Measurements from ENCODE around the gene PSAPL1.

The PSAPL1 gene

GRCh38 chr4:7434766-7435150, at the start of gene PSAPL1:
PSAPL1 (minus strand) TSS chr4:7434930; CDS start chr4:7434879, 51 bp downstream.
- no peak for DNase-seq (ENCODE audit: low spot score in 2 of 2)
- H3K36me3 Mint-ChIP-seq = no peaks in the 10 kb centered on the region
- H3K9me3 Mint-ChIP-seq = no peaks in the 10 kb centered on the region
- H3K27ac Mint-ChIP-seq = no peak within 1 kb of the TSS
- H3K4me3 Mint-ChIP-seq = no peak within 1 kb of the TSS
- H3K4me1 Mint-ChIP-seq = peaks cover 10% of the 10 kb centered on the region
- peak; percentile 55 for ATAC-seq

- H3K9me3 Mint-ChIP-seq = no peaks in the 10 kb centered on the region
- no peak for ATAC-seq
- DNase-seq (ENCODE audit: low spot score in 2 of 2) = no peak
- no peaks in the 10 kb centered on the region for H3K36me3 Mint-ChIP-seq
- H3K4me1 Mint-ChIP-seq = no peaks in the 10 kb centered on the region
- no peak overlapping the region for H3K4me3 Mint-ChIP-seq
- H3K27ac Mint-ChIP-seq = no peak overlapping the region
Measured at GRCh38 chr4:7481227-7481626, 46.5 kb upstream of the PSAPL1 start.

- ATAC-seq = no peak
- no peaks in the 10 kb centered on the region for H3K9me3 Mint-ChIP-seq
- H3K4me3 Mint-ChIP-seq = no peak overlapping the region
- no peaks in the 10 kb centered on the region for H3K4me1 Mint-ChIP-seq
- H3K27ac Mint-ChIP-seq = no peak overlapping the region
- no peaks in the 10 kb centered on the region for H3K36me3 Mint-ChIP-seq
- no peak for DNase-seq (ENCODE audit: low spot score in 2 of 2)
Measured at GRCh38 chr4:7480423-7480822, 45.7 kb upstream of the PSAPL1 start.

GRCh38 chr4:7478665-7479064, 43.9 kb upstream of the PSAPL1 start:
- no peaks in the 10 kb centered on the region for H3K4me1 Mint-ChIP-seq
- no peak overlapping the region for H3K4me3 Mint-ChIP-seq
- no peak for ATAC-seq
- no peaks in the 10 kb centered on the region for H3K9me3 Mint-ChIP-seq
- H3K36me3 Mint-ChIP-seq = no peaks in the 10 kb centered on the region
- no peak overlapping the region for H3K27ac Mint-ChIP-seq
- no peak for DNase-seq (ENCODE audit: low spot score in 2 of 2)

- H3K27ac Mint-ChIP-seq = no peak overlapping the region
- no peaks in the 10 kb centered on the region for H3K4me1 Mint-ChIP-seq
- H3K36me3 Mint-ChIP-seq = no peaks in the 10 kb centered on the region
- ATAC-seq (no peak), DNase-seq (ENCODE audit: low spot score in 2 of 2) (no peak)
- H3K9me3 Mint-ChIP-seq = no peaks in the 10 kb centered on the region
- no peak overlapping the region for H3K4me3 Mint-ChIP-seq
Measured at GRCh38 chr4:7477695-7478094, 43.0 kb upstream of the PSAPL1 start.

GRCh38 chr4:7476820-7477219, 42.1 kb upstream of the PSAPL1 start:
- Mint-ChIP-seq H3K4me3 (no peak overlapping the region), H3K36me3 (no peaks in the 10 kb centered on the region), H3K27ac (no peak overlapping the region), H3K4me1 (peaks cover 6% of the 10 kb centered on the region), H3K9me3 (no peaks in the 10 kb centered on the region)
- no peak for DNase-seq (ENCODE audit: low spot score in 2 of 2)
- ATAC-seq = no peak

GRCh38 chr4:7475207-7475606, 40.5 kb upstream of the PSAPL1 start:
- Mint-ChIP-seq H3K4me3 (no peak overlapping the region), H3K27ac (no peak overlapping the region), H3K9me3 (no peaks in the 10 kb centered on the region), H3K36me3 (no peaks in the 10 kb centered on the region), H3K4me1 (peaks cover 6% of the 10 kb centered on the region)
- DNase-seq (ENCODE audit: low spot score in 2 of 2) = no peak
- ATAC-seq = no peak

GRCh38 chr4:7474320-7474719, 39.6 kb upstream of the PSAPL1 start:
- Mint-ChIP-seq H3K4me1 (peaks cover 6% of the 10 kb centered on the region), H3K9me3 (no peaks in the 10 kb centered on the region), H3K36me3 (no peaks in the 10 kb centered on the region), H3K4me3 (no peak overlapping the region), H3K27ac (no peak overlapping the region)
- DNase-seq (ENCODE audit: low spot score in 2 of 2) (no peak), ATAC-seq (no peak)

- ATAC-seq (no peak), DNase-seq (ENCODE audit: low spot score in 2 of 2) (no peak)
- no peaks in the 10 kb centered on the region for H3K36me3 Mint-ChIP-seq
- no peaks in the 10 kb centered on the region for H3K9me3 Mint-ChIP-seq
- H3K4me1 Mint-ChIP-seq = peaks cover 6% of the 10 kb centered on the region
- H3K27ac Mint-ChIP-seq = no peak overlapping the region
- no peak overlapping the region for H3K4me3 Mint-ChIP-seq
Measured at GRCh38 chr4:7473081-7473480, 38.4 kb upstream of the PSAPL1 start.

- Mint-ChIP-seq H3K36me3 (no peaks in the 10 kb centered on the region), H3K27ac (no peak overlapping the region), H3K4me3 (no peak overlapping the region), H3K4me1 (peaks cover 6% of the 10 kb centered on the region), H3K9me3 (no peaks in the 10 kb centered on the region)
- DNase-seq (ENCODE audit: low spot score in 2 of 2) (no peak), ATAC-seq (no peak)
Measured at GRCh38 chr4:7472442-7473013, 37.8 kb upstream of the PSAPL1 start.

- peaks cover 6% of the 10 kb centered on the region for H3K4me1 Mint-ChIP-seq
- no peak overlapping the region for H3K4me3 Mint-ChIP-seq
- DNase-seq (ENCODE audit: low spot score in 2 of 2) (no peak), ATAC-seq (no peak)
- H3K27ac Mint-ChIP-seq = no peak overlapping the region
- no peaks in the 10 kb centered on the region for H3K36me3 Mint-ChIP-seq
- H3K9me3 Mint-ChIP-seq = no peaks in the 10 kb centered on the region
Measured at GRCh38 chr4:7470522-7471128, 35.9 kb upstream of the PSAPL1 start.

- no peak for DNase-seq (ENCODE audit: low spot score in 2 of 2)
- H3K9me3 Mint-ChIP-seq = no peaks in the 10 kb centered on the region
- peaks cover 6% of the 10 kb centered on the region for H3K4me1 Mint-ChIP-seq
- no peaks in the 10 kb centered on the region for H3K36me3 Mint-ChIP-seq
- H3K27ac Mint-ChIP-seq = no peak overlapping the region
- H3K4me3 Mint-ChIP-seq = no peak overlapping the region
- ATAC-seq = no peak
Measured at GRCh38 chr4:7470111-7470510, 35.4 kb upstream of the PSAPL1 start.

- Mint-ChIP-seq H3K36me3 (no peaks in the 10 kb centered on the region), H3K4me1 (peaks cover 6% of the 10 kb centered on the region), H3K4me3 (no peak overlapping the region), H3K9me3 (no peaks in the 10 kb centered on the region), H3K27ac (no peak overlapping the region)
- ATAC-seq (no peak), DNase-seq (ENCODE audit: low spot score in 2 of 2) (no peak)
Measured at GRCh38 chr4:7469023-7469422, 34.3 kb upstream of the PSAPL1 start.

GRCh38 chr4:7467471-7467870, 32.7 kb upstream of the PSAPL1 start:
- Mint-ChIP-seq H3K4me3 (no peak overlapping the region), H3K4me1 (peaks cover 6% of the 10 kb centered on the region), H3K9me3 (no peaks in the 10 kb centered on the region), H3K36me3 (no peaks in the 10 kb centered on the region), H3K27ac (no peak overlapping the region)
- ATAC-seq (no peak), DNase-seq (ENCODE audit: low spot score in 2 of 2) (no peak)

- no peak overlapping the region for H3K4me3 Mint-ChIP-seq
Measured at GRCh38 chr4:7466904-7467303, 32.2 kb upstream of the PSAPL1 start.

GRCh38 chr4:7466215-7466614, 31.5 kb upstream of the PSAPL1 start:
- no peak overlapping the region for H3K4me3 Mint-ChIP-seq
- H3K36me3 Mint-ChIP-seq = no peaks in the 10 kb centered on the region
- ATAC-seq = no peak
- H3K9me3 Mint-ChIP-seq = no peaks in the 10 kb centered on the region
- no peaks in the 10 kb centered on the region for H3K4me1 Mint-ChIP-seq
- DNase-seq (ENCODE audit: low spot score in 2 of 2) = no peak
- H3K27ac Mint-ChIP-seq = no peak overlapping the region

More at GRCh38 chr4:7466904-7467303, 32.2 kb upstream of the PSAPL1 start:
- peaks cover under 1% of the 10 kb centered on the region for H3K4me1 Mint-ChIP-seq
- ATAC-seq = no peak
- H3K9me3 Mint-ChIP-seq = no peaks in the 10 kb centered on the region
- no peak for DNase-seq (ENCODE audit: low spot score in 2 of 2)
- no peaks in the 10 kb centered on the region for H3K36me3 Mint-ChIP-seq
- H3K27ac Mint-ChIP-seq = no peak overlapping the region
